Activated CD8-positive, alpha-beta T cell treated with anti-CD3 and anti-CD28 coated beads, Interleukin-2, amount 10 ng/mL, durations not matched to agents 7 days and 5 days (primary cell): ENCODE results near the gene METTL3. TPM values are rescaled to one million over a fixed set of nuclear protein-coding genes. Genes with fewer than 3 reads are reported as not detected.

Source experiments
- ATAC-seq: fragments of 150-1000 bp; cut with Tn5 transposase; one replicate; pipeline ENCODE4 v1.10.0; 2021; ENCODE audit warnings: moderate library complexity
- CTCF ChIA-PET: fragments of 350-600 bp; sonication (Branson Sonifier 250); formaldehyde crosslinking; loops from one replicate; lab custom pipeline; 2021; ENCODE audit warnings: antibody characterized with exemption; lab: Charles Lee
- POLR2A ChIA-PET: fragments of 350-600 bp; sonication (Branson Sonifier 250); formaldehyde crosslinking; loops from one replicate; lab custom pipeline; 2021; ENCODE audit warnings: antibody characterized with exemption; lab: Charles Lee
- DNase-seq: peaks from one replicate; pipeline ENCODE4 v3.0.0-alpha.2; 2020
- H3K27ac Mint-ChIP-seq: one replicate; pipeline ENCODE4 v1.8.0; 2021; ENCODE audit warnings: mild to moderate bottlenecking, mixed read lengths
- H3K27me3 Mint-ChIP-seq: one replicate; pipeline ENCODE4 v1.8.0; 2021; ENCODE audit warnings: low read depth, mixed read lengths
- H3K36me3 Mint-ChIP-seq: one replicate; pipeline ENCODE4 v1.8.0; 2021; ENCODE audit warnings: low read depth, mixed read lengths
- H3K4me1 Mint-ChIP-seq: one replicate; pipeline ENCODE4 v1.8.0; 2021; ENCODE audit warnings: low read depth, mixed read lengths
- H3K4me3 Mint-ChIP-seq: one replicate; pipeline ENCODE4 v1.8.0; 2021; ENCODE audit warnings: mild to moderate bottlenecking, mixed read lengths
- H3K9me3 Mint-ChIP-seq: one replicate; pipeline ENCODE4 v1.8.0; 2022; ENCODE audit warnings: mixed read lengths; ENCODE audit not compliant: insufficient read depth
- total RNA-seq, 2 experiments: library from RNA; stranded (reverse); gene quantifications; one replicate each; pipeline ENCODE4 v1.2.3, GENCODE V29; 2021

The METTL3 gene
- total RNA-seq, 2 experiments from 2014 or later: 68.3 to 70.8 TPM

GRCh38 chr14:21501568-21501967 lies 9.6 kb downstream of the METTL3 start:
- Mint-ChIP-seq H3K4me1 (peaks cover 37% of the 10 kb centered on the region), H3K4me3 (no peak overlapping the region), H3K27me3 (no peaks in the 10 kb centered on the region), H3K27ac (peak overlapping the region; percentile 33), H3K36me3 (peaks cover 66% of the 10 kb centered on the region), H3K9me3 (no peaks in the 10 kb centered on the region)
- ATAC-seq: no peak
- no peak for DNase-seq
- ChIA-PET CTCF (interaction anchor here (1.4 to 6.3 kb wide), 3 partner anchors 9 to 55 kb away, joined by 4 to 104 read pairs (median 57); partner anchors contain the start of genes METTL3, RAB2B and TOX4), POLR2A (interaction anchor here (0.7 to 1.4 kb wide), 4 partner anchors 8 to 1417 kb away, joined by 3 to 4 read pairs (median 3); partner anchors contain the start of genes RAB2B and TOX4)

GRCh38 chr14:21498540-21499526 lies 12.3 kb downstream of the METTL3 start:
- ATAC-seq (peak; percentile 59), DNase-seq (peak; percentile 53)
- Mint-ChIP-seq H3K27me3 (no peaks in the 10 kb centered on the region), H3K4me1 (peaks cover 21% of the 10 kb centered on the region), H3K4me3 (no peak overlapping the region), H3K36me3 (peaks cover 79% of the 10 kb centered on the region), H3K9me3 (no peaks in the 10 kb centered on the region), H3K27ac (peak overlapping the region; percentile 40)
- POLR2A ChIA-PET: interaction anchor here (1.0 to 2.0 kb wide), 7 partner anchors 9 to 58 kb away, joined by 3 to 9 read pairs (median 7); partner anchors contain the start of genes CHD8 and METTL3
- CTCF ChIA-PET: interaction anchor here (0.6 to 6.3 kb wide), 35 partner anchors 9 to 1071 kb away, joined by 3 to 104 read pairs (median 5); partner anchors contain the start of genes CHD8, METTL3, RAB2B and SALL2

GRCh38 chr14:21496453-21496852 lies 14.7 kb downstream of the METTL3 start:
- peaks cover 73% of the 10 kb centered on the region for H3K36me3 Mint-ChIP-seq
- no peak for ATAC-seq
- no peak for DNase-seq
- ChIA-PET CTCF (interaction anchor here (3.2 kb wide), 1 partner anchor 62 kb away, joined by 86 read pairs; no protein-coding TSS in a partner anchor), POLR2A (interaction anchor here (1.5 kb wide), 1 partner anchor 15 kb away, joined by 5 read pairs; the partner anchor contains the start of gene METTL3)
- no peak overlapping the region for H3K27ac Mint-ChIP-seq
- no peak overlapping the region for H3K4me3 Mint-ChIP-seq
- no peaks in the 10 kb centered on the region for H3K27me3 Mint-ChIP-seq
- peaks cover 15% of the 10 kb centered on the region for H3K4me1 Mint-ChIP-seq
- H3K9me3 Mint-ChIP-seq: no peaks in the 10 kb centered on the region

GRCh38 chr14:21494902-21495762 lies 16.0 kb downstream of the METTL3 start:
- no peaks in the 10 kb centered on the region for H3K9me3 Mint-ChIP-seq
- H3K4me3 Mint-ChIP-seq: no peak overlapping the region
- peaks cover 13% of the 10 kb centered on the region for H3K4me1 Mint-ChIP-seq
- ATAC-seq (no peak), DNase-seq (no peak)
- H3K27me3 Mint-ChIP-seq: no peaks in the 10 kb centered on the region
- H3K36me3 Mint-ChIP-seq: peaks cover 68% of the 10 kb centered on the region
- CTCF ChIA-PET: interaction anchor here (0.6 to 1.6 kb wide), 6 partner anchors 13 to 1492 kb away, joined by 3 to 4 read pairs (median 3); partner anchors contain the start of genes METTL3 and TOX4
- POLR2A ChIA-PET: interaction anchor here (0.5 to 1.5 kb wide), 5 partner anchors 12 to 363 kb away, joined by 3 to 5 read pairs (median 4); partner anchors contain the start of genes METTL3, RAB2B and TOX4
- H3K27ac Mint-ChIP-seq: no peak overlapping the region

- POLR2A ChIA-PET: no interaction called here
- H3K4me3 Mint-ChIP-seq: no peak overlapping the region
- peaks cover 26% of the 10 kb centered on the region for H3K36me3 Mint-ChIP-seq
- no peaks in the 10 kb centered on the region for H3K4me1 Mint-ChIP-seq
- H3K27me3 Mint-ChIP-seq: no peaks in the 10 kb centered on the region
- CTCF ChIA-PET: interaction anchor here (1.0 to 1.9 kb wide), 2 partner anchors 9 to 12 kb away, joined by 4 to 25 read pairs; no protein-coding TSS in a partner anchor
- ATAC-seq: no peak
- no peak for DNase-seq
- H3K27ac Mint-ChIP-seq: no peak overlapping the region
- no peaks in the 10 kb centered on the region for H3K9me3 Mint-ChIP-seq
These were observed 24.5 kb downstream of the METTL3 start for GRCh38 chr14:21486640-21487087.

- POLR2A ChIA-PET: interaction anchor here (0.9 to 2.5 kb wide), 7 partner anchors 18 to 212 kb away, joined by 3 to 20 read pairs (median 4); partner anchors contain the start of genes CHD8 and METTL3
- Mint-ChIP-seq H3K27ac (peak within 1 kb of the TSS; percentile 99), H3K27me3 (no peaks in the 10 kb centered on the region), H3K4me3 (peak within 1 kb of the TSS; percentile 98), H3K4me1 (peaks cover 31% of the 10 kb centered on the region), H3K36me3 (peaks cover 23% of the 10 kb centered on the region), H3K9me3 (no peaks in the 10 kb centered on the region)
- DNase-seq (peak; percentile 97), ATAC-seq (peak; percentile 99)
- CTCF ChIA-PET: interaction anchor here (0.7 to 4.7 kb wide), 21 partner anchors 9 to 94 kb away, joined by 3 to 57 read pairs (median 4); partner anchors contain the start of genes CHD8, METTL3 and SALL2
These were observed 34.0 kb downstream of the METTL3 start, which contains the start of the genes RAB2B and TOX4 for GRCh38 chr14:21476925-21477681. TSS of gene RAB2B (minus strand) at chr14:21476959. CDS start at chr14:21476872, 87 bp downstream. TSS of gene TOX4 (plus strand) at chr14:21477195. CDS start at chr14:21477279, 84 bp downstream.

- H3K27ac Mint-ChIP-seq: peak overlapping the region; percentile 99
- ATAC-seq (no peak), DNase-seq (no peak)
- peaks cover 23% of the 10 kb centered on the region for H3K36me3 Mint-ChIP-seq
- H3K4me1 Mint-ChIP-seq: peaks cover 31% of the 10 kb centered on the region
- peak overlapping the region; percentile 98 for H3K4me3 Mint-ChIP-seq
- POLR2A ChIA-PET: interaction anchor here (0.6 to 2.5 kb wide), 6 partner anchors 19 to 1844 kb away, joined by 3 to 20 read pairs (median 4); partner anchors contain the start of genes CHD8 and METTL3
- no peaks in the 10 kb centered on the region for H3K9me3 Mint-ChIP-seq
- no peaks in the 10 kb centered on the region for H3K27me3 Mint-ChIP-seq
- CTCF ChIA-PET: interaction anchor here (0.6 to 4.7 kb wide), 10 partner anchors 10 to 94 kb away, joined by 3 to 57 read pairs (median 10); partner anchors contain the start of genes CHD8 and METTL3
These were observed 34.6 kb downstream of the METTL3 start for GRCh38 chr14:21476523-21476924.

GRCh38 chr14:21475767-21476522 lies 35.2 kb downstream of the METTL3 start:
- H3K27me3 Mint-ChIP-seq: no peaks in the 10 kb centered on the region
- no peaks in the 10 kb centered on the region for H3K9me3 Mint-ChIP-seq
- ChIA-PET POLR2A (interaction anchor here (0.6 to 2.5 kb wide), 6 partner anchors 19 to 1845 kb away, joined by 3 to 20 read pairs (median 4); partner anchors contain the start of genes CHD8 and METTL3), CTCF (interaction anchor here (0.6 to 4.7 kb wide), 10 partner anchors 10 to 93 kb away, joined by 3 to 57 read pairs (median 10); partner anchors contain the start of genes CHD8 and METTL3)
- H3K36me3 Mint-ChIP-seq: peaks cover 19% of the 10 kb centered on the region
- peak overlapping the region; percentile 99 for H3K27ac Mint-ChIP-seq
- DNase-seq (no peak), ATAC-seq (no peak)
- H3K4me3 Mint-ChIP-seq: peak overlapping the region; percentile 98
- peaks cover 31% of the 10 kb centered on the region for H3K4me1 Mint-ChIP-seq

GRCh38 chr14:21467616-21468015 lies 43.5 kb downstream of the METTL3 start:
- no peaks in the 10 kb centered on the region for H3K27me3 Mint-ChIP-seq
- H3K4me1 Mint-ChIP-seq: no peaks in the 10 kb centered on the region
- POLR2A ChIA-PET: no interaction called here
- H3K27ac Mint-ChIP-seq: no peak overlapping the region
- CTCF ChIA-PET: interaction anchor here (2.6 to 3.7 kb wide), 2 partner anchors 10 to 11 kb away, joined by 9 to 21 read pairs; partner anchors contain the start of genes CHD8, RAB2B and TOX4
- peaks cover 24% of the 10 kb centered on the region for H3K36me3 Mint-ChIP-seq
- no peak for DNase-seq
- ATAC-seq: no peak
- H3K9me3 Mint-ChIP-seq: no peaks in the 10 kb centered on the region
- H3K4me3 Mint-ChIP-seq: no peak overlapping the region
